ENCODE data around the gene HARS1.

GRCh38 chr5:140664030-140664358, 27.2 kb downstream of the HARS1 start:
- no peak for TF ChIP-seq CTCF (IDR thresholded peaks at IDR 0.05)
- TF ChIP-seq POLR2A (IDR thresholded peaks at IDR 0.05) = no peak

Data from body of pancreas (tissue), 4 donors.